ENCODE results near the gene MEA1. TPM values are rescaled to one million over a fixed set of nuclear protein-coding genes. Genes with fewer than 3 reads are reported as not detected.

The MEA1 gene
- total and polyA plus RNA-seq, 4 donors, result 10.7 to 50.3 (median 30.6) TPM

- peaks cover 3 to 36% (median 23%) of the 10 kb centered on the region in 4 donors for H3K4me1 ChIP-seq (ENCODE audit: control insufficient read depth in 4 of 4, insufficient read depth in 4 of 4, low read length in 3 of 4)
- 1% methylated on average over 7 of the region's 7 CpGs for WGBS
- no peaks in the 10 kb centered on the region for H3K9me3 ChIP-seq (ENCODE audit: control insufficient read depth in 4 of 4, low read length in 3 of 4)
- peak overlapping the region; percentile 64 to 89 (median 64) for H3K4me3 ChIP-seq (ENCODE audit: low read depth in 1 of 3, low read length in 3 of 3)
- TF ChIP-seq RXRA (IDR thresholded peaks at IDR 0.05) (no peak), RAD21 (IDR thresholded peaks at IDR 0.05) (no peak)
- no peaks in the 10 kb centered on the region for H3K27me3 ChIP-seq (ENCODE audit: control insufficient read depth in 4 of 4, insufficient read depth in 4 of 4, low read length in 3 of 4)
- DNase-seq (ENCODE audit: low spot score), result no peak
- peaks cover 2 to 49% (median 26%) of the 10 kb centered on the region in 4 donors for H3K36me3 ChIP-seq (ENCODE audit: control insufficient read depth in 4 of 4, insufficient read depth in 3 of 4, low read depth in 1 of 4, low read length in 3 of 4)
- peak overlapping the region in 1 of 2 donors; percentile 72 for H3K9ac ChIP-seq (ENCODE audit: low read depth in 1 of 2, low read length in 2 of 2)
- peak overlapping the region in 1 of 2 donors; percentile 46 for H3K27ac ChIP-seq (ENCODE audit: low read depth in 1 of 2, low read length in 2 of 2)
Measured at GRCh38 chr6:43014434-43014909, 726 bp upstream of the MEA1 start.

- H3K9ac ChIP-seq (ENCODE audit: low read depth in 1 of 2, low read length in 2 of 2), result peak overlapping the region; percentile 36 to 42
- WGBS, result 7% methylated on average over 25 of the region's 25 CpGs
- no peak for TF ChIP-seq RAD21 (IDR thresholded peaks at IDR 0.05)
- no peak for TF ChIP-seq JUND (IDR thresholded peaks at IDR 0.05)
- TF ChIP-seq SP1 (IDR thresholded peaks at IDR 0.05), result no peak
- H3K36me3 ChIP-seq (ENCODE audit: control insufficient read depth in 4 of 4, insufficient read depth in 3 of 4, low read depth in 1 of 4, low read length in 3 of 4), result peaks cover 2 to 48% (median 25%) of the 10 kb centered on the region in 4 donors
- no peak for DNase-seq (ENCODE audit: low spot score)
- peaks cover 3 to 36% (median 23%) of the 10 kb centered on the region in 4 donors for H3K4me1 ChIP-seq (ENCODE audit: control insufficient read depth in 4 of 4, insufficient read depth in 4 of 4, low read length in 3 of 4)
- no peaks in the 10 kb centered on the region for H3K9me3 ChIP-seq (ENCODE audit: control insufficient read depth in 4 of 4, low read length in 3 of 4)
- H3K27me3 ChIP-seq (ENCODE audit: control insufficient read depth in 4 of 4, insufficient read depth in 4 of 4, low read length in 3 of 4), result no peaks in the 10 kb centered on the region
- H3K4me3 ChIP-seq (ENCODE audit: low read depth in 1 of 3, low read length in 3 of 3), result peak overlapping the region; percentile 38 to 70 (median 60)
- H3K27ac ChIP-seq (ENCODE audit: low read depth in 1 of 2, low read length in 2 of 2), result peak overlapping the region in 1 of 2 donors; percentile 55
Measured at GRCh38 chr6:43013097-43013842, 476 bp downstream of the MEA1 start.

GRCh38 chr6:43012364-43012763 lies 1.4 kb downstream of the MEA1 start:
- Histone ChIP-seq H3K4me1 (ENCODE audit: control insufficient read depth in 4 of 4, insufficient read depth in 4 of 4, low read length in 3 of 4) (peaks cover 3 to 36% (median 23%) of the 10 kb centered on the region in 4 donors), H3K27me3 (ENCODE audit: control insufficient read depth in 4 of 4, insufficient read depth in 4 of 4, low read length in 3 of 4) (no peaks in the 10 kb centered on the region), H3K27ac (ENCODE audit: low read depth in 1 of 2, low read length in 2 of 2) (no peak overlapping the region), H3K4me3 (ENCODE audit: low read depth in 1 of 3, low read length in 3 of 3) (no peak overlapping the region), H3K9me3 (ENCODE audit: control insufficient read depth in 4 of 4, low read length in 3 of 4) (no peaks in the 10 kb centered on the region), H3K9ac (ENCODE audit: low read depth in 1 of 2, low read length in 2 of 2) (no peak overlapping the region), H3K36me3 (ENCODE audit: control insufficient read depth in 4 of 4, insufficient read depth in 3 of 4, low read depth in 1 of 4, low read length in 3 of 4) (peaks cover 2 to 48% (median 24%) of the 10 kb centered on the region in 4 donors)
- 90% methylated on average over 6 of the region's 6 CpGs for WGBS
- TF ChIP-seq EGR1 (IDR thresholded peaks at IDR 0.05; ENCODE audit: low read depth in 2 of 2), result no peak
- TF ChIP-seq ZBTB33 (IDR thresholded peaks at IDR 0.05), result no peak
- no peak for TF ChIP-seq MAX (IDR thresholded peaks at IDR 0.05)
- TF ChIP-seq TAF1 (conservative IDR thresholded peaks at IDR 0.05), result no peak
- TF ChIP-seq FOXA2 (IDR thresholded peaks at IDR 0.05), result no peak
- no peak for TF ChIP-seq RAD21 (IDR thresholded peaks at IDR 0.05)
- no peak for TF ChIP-seq NR2F2 (IDR thresholded peaks at IDR 0.05)
- no peak for DNase-seq (ENCODE audit: low spot score)

- Histone ChIP-seq H3K27ac (ENCODE audit: low read depth in 1 of 2, low read length in 2 of 2) (no peak overlapping the region), H3K36me3 (ENCODE audit: control insufficient read depth in 4 of 4, insufficient read depth in 3 of 4, low read depth in 1 of 4, low read length in 3 of 4) (peaks cover 2 to 51% (median 31%) of the 10 kb centered on the region in 4 donors), H3K27me3 (ENCODE audit: control insufficient read depth in 4 of 4, insufficient read depth in 4 of 4, low read length in 3 of 4) (no peaks in the 10 kb centered on the region), H3K4me3 (ENCODE audit: low read depth in 1 of 3, low read length in 3 of 3) (no peak overlapping the region), H3K4me1 (ENCODE audit: control insufficient read depth in 4 of 4, insufficient read depth in 4 of 4, low read length in 3 of 4) (peaks cover 3 to 30% (median 23%) of the 10 kb centered on the region in 4 donors), H3K9me3 (ENCODE audit: control insufficient read depth in 4 of 4, low read length in 3 of 4) (no peaks in the 10 kb centered on the region), H3K9ac (ENCODE audit: low read depth in 1 of 2, low read length in 2 of 2) (no peak overlapping the region)
- WGBS, result 91% methylated on average over 6 of the region's 6 CpGs
- no peak for DNase-seq (ENCODE audit: low spot score)
- TF ChIP-seq HNF4G (IDR thresholded peaks at IDR 0.05), result no peak
- no peak for TF ChIP-seq EGR1 (IDR thresholded peaks at IDR 0.05; ENCODE audit: low read depth in 2 of 2)
- TF ChIP-seq RAD21 (IDR thresholded peaks at IDR 0.05), result no peak
- no peak for TF ChIP-seq FOXA2 (IDR thresholded peaks at IDR 0.05)
- TF ChIP-seq JUND (IDR thresholded peaks at IDR 0.05), result no peak
- no peak for TF ChIP-seq HNF4A (conservative IDR thresholded peaks at IDR 0.05)
- no peak for TF ChIP-seq ATF3 (IDR thresholded peaks at IDR 0.05)
- TF ChIP-seq TAF1 (conservative IDR thresholded peaks at IDR 0.05), result no peak
- TF ChIP-seq MAX (IDR thresholded peaks at IDR 0.05), result no peak
- no peak for TF ChIP-seq YY1 (IDR thresholded peaks at IDR 0.05)
Measured at GRCh38 chr6:43011207-43011606, 2.5 kb downstream of the MEA1 start.
